Mucosa of descending colon (tissue), 3 donors: Measurements from ENCODE around the gene CHST11. TPM values are rescaled to one million over a fixed set of nuclear protein-coding genes. Genes with fewer than 3 reads are reported as not detected.

Experiments used
- ATAC-seq: fragments of 200-7000 bp; cut with Tn5 transposase; one replicate; pipeline ENCODE4 v1.9.1; 2020; ENCODE audit warnings: mild to moderate bottlenecking, moderate library complexity
- DNase-seq, 3 donors: peaks; one replicate each; pipeline ENCODE4 v3.0.0-alpha.2; 2020
- H3K36me3 ChIP-seq: fragments of 200-600 bp; one replicate; pipeline ENCODE4 v1.8.0; 2021; ENCODE audit warnings: low read depth, mild to moderate bottlenecking
- H3K4me1 ChIP-seq: fragments of 200-600 bp; one replicate; pipeline ENCODE4 v1.8.0; 2021; ENCODE audit warnings: low read depth, mild to moderate bottlenecking
- H3K4me3 ChIP-seq: fragments of 200-600 bp; one replicate; pipeline ENCODE4 v1.8.0; 2021; ENCODE audit warnings: mild to moderate bottlenecking
- H3K9me3 ChIP-seq: fragments of 200-600 bp; one replicate; pipeline ENCODE4 v1.8.0; 2021; ENCODE audit warnings: mild to moderate bottlenecking
- CTCF ChIP-seq: fragments of 200-600 bp; IDR thresholded peaks from one replicate; pipeline ENCODE4 v1.8.0; 2022; ENCODE audit warnings: antibody characterized with exemption, mild to moderate bottlenecking
- intact Hi-C, 2 donors: fragments of 100-400 bp; cut with DNase I in 1 of 2; cut with micrococcal nuclease in 1 of 2; formaldehyde crosslinking; loops; one replicate each; pipeline versions ENCODE4 v1.11.0 to v1.11.1; 2022; cut with DNase I, micrococcal nuclease
- total RNA-seq, 3 donors: library from RNA; stranded (reverse); fragmentation: NEBNext Ultra II Directional in 2 of 3; extraction: Animal tissue kit (Norgen Biotek cat#: 25700) in 2 of 3; gene quantifications; one replicate each; pipeline versions ENCODE4 v1.2.1 to v1.2.4, GENCODE V29; 2021 to 2023
- donor health status: DM: no; HTN: no; CAD: no; lungs with moderate emphysema.
- donor health status: DM: no; HTN: no; CAD: no.
- donor health status: DM: no; HTN: yes; CAD: no.

The CHST11 gene
- total RNA-seq, 3 donors from 2014 or later: 3.3 to 15.2 (median 6.6) TPM

DNA sequence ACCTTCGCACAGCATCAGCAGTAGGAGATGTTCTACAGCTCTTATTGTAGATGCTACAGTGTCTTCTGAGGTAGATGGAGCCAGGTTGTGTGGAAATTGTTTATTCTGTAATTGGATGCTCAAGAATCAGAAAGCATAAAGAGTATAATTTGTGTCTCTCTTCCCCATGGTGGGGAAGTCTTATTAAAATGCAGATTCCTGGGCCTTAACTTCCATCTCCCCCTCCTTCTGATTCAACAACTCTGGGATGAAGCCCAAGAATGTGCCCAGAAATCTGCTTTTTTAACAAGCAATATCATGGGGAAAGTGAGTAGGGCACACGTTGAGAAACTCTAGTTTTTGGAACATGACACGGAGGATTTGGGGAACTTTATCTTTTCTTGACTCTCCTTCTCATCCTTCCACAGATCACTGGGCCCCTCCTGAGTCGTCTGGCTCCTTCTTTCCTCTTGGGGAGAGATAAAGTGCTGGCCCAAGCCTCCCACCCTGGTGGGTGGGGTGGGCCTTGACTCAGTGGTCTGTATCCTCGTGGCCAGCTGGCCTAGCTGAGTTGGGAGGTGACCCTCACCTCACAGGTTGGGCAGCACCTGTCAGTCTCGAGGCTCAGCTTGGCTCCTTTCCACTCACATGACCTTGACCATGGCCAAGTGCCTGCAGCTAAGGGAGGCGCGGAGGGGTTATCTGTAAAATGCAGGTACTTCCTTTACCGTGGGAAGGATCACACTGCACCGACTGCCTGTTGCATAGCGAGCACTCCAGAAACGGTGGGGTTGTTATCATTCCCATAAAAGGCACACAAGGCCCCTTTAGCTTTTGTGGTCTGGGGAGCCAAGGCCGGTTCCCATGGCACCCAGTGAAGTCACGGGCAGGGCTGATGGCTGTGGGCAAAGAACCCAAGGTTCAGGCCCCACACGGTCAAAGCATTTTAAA, 141.9 kb downstream of the CHST11 start:
- TF ChIP-seq CTCF: no peak
- Histone ChIP-seq H3K36me3 (no peaks in the 10 kb centered on the region), H3K9me3 (no peaks in the 10 kb centered on the region), H3K4me1 (no peaks in the 10 kb centered on the region), H3K4me3 (no peak overlapping the region)
- intact Hi-C loops: no loop called here
- DNase-seq: no peak
- ATAC-seq: no peak

- intact Hi-C loops: no loop called here
- Histone ChIP-seq H3K4me1 (peaks cover 5% of the 10 kb centered on the region), H3K4me3 (no peak overlapping the region), H3K36me3 (no peaks in the 10 kb centered on the region), H3K9me3 (no peaks in the 10 kb centered on the region)
- DNase-seq (no peak), ATAC-seq (no peak)
- no peak for TF ChIP-seq CTCF
These were observed 142.7 kb downstream of the CHST11 start for GRCh38 chr12:104599272-104600035.

GRCh38 chr12:104600036-104600712, 143.4 kb downstream of the CHST11 start:
- intact Hi-C loops: no loop called here

GRCh38 chr12:104600790-104601739, 144.3 kb downstream of the CHST11 start:
- Histone ChIP-seq H3K4me3 (no peak overlapping the region), H3K9me3 (no peaks in the 10 kb centered on the region), H3K4me1 (peaks cover 5% of the 10 kb centered on the region), H3K36me3 (no peaks in the 10 kb centered on the region)
- ATAC-seq (no peak), DNase-seq (no peak)
- intact Hi-C loops: no loop called here
- no peak for TF ChIP-seq CTCF

More at GRCh38 chr12:104600036-104600712, 143.4 kb downstream of the CHST11 start:
- Histone ChIP-seq H3K9me3 (no peaks in the 10 kb centered on the region), H3K4me1 (peaks cover 5% of the 10 kb centered on the region), H3K36me3 (no peaks in the 10 kb centered on the region), H3K4me3 (no peak overlapping the region)
- no peak for TF ChIP-seq CTCF
- ATAC-seq (no peak), DNase-seq (no peak)

GRCh38 chr12:104602406-104602805, 145.7 kb downstream of the CHST11 start:
- no peak for TF ChIP-seq CTCF
- no peak overlapping the region for H3K4me3 ChIP-seq
- H3K36me3 ChIP-seq: no peaks in the 10 kb centered on the region
- DNase-seq (no peak), ATAC-seq (no peak)
- intact Hi-C loops: no loop called here
- no peaks in the 10 kb centered on the region for H3K9me3 ChIP-seq
- peaks cover 5% of the 10 kb centered on the region for H3K4me1 ChIP-seq
